ENCODE measurements around the gene DEAF1. TPM values are rescaled to one million over a fixed set of nuclear protein-coding genes. Genes with fewer than 3 reads are reported as not detected.

The DEAF1 gene
- total and polyA plus RNA-seq, 2 of the 13 experiments (the other 11 are each of a cell fraction or from before 2014, with no cell fraction given) = 22.3 to 29.6 TPM

- TF ChIP-seq ZNF414 (CRISPR knock-in tag; IDR thresholded peaks at IDR 0.05) (no peak), HOXD1 (CRISPR knock-in tag; IDR thresholded peaks at IDR 0.05) (no peak), TOE1 (CRISPR knock-in tag; IDR thresholded peaks at IDR 0.05) (no peak; the same call in 1 of the 2 replicates), MAF1 (CRISPR knock-in tag; IDR thresholded peaks at IDR 0.05; ENCODE audit: borderline replicate concordance) (no peak), DR1 (CRISPR knock-in tag; IDR thresholded peaks at IDR 0.05) (peak; percentile 20; the same call in 1 of the 2 replicates), NCOR1 (IDR thresholded peaks at IDR 0.05; ENCODE audit: borderline replicate concordance, low read length) (no peak), HOXA7 (CRISPR knock-in tag; IDR thresholded peaks at IDR 0.05) (no peak), ZBTB42 (CRISPR knock-in tag; IDR thresholded peaks at IDR 0.05) (no peak), DNMT1 (CRISPR knock-in tag; IDR thresholded peaks at IDR 0.05) (0 out of 2 replicates have a peak, but pooled peaks have one; percentile 49), RAD21 (CRISPR knock-in tag; IDR thresholded peaks at IDR 0.05) (peak; percentile 57), ZNF468 (CRISPR knock-in tag; IDR thresholded peaks at IDR 0.05) (no peak), ZNF382 (CRISPR knock-in tag; IDR thresholded peaks at IDR 0.05; ENCODE audit: borderline replicate concordance) (no peak), NR3C1 (CRISPR knock-in tag; IDR thresholded peaks at IDR 0.05) (no peak), RARG (CRISPR knock-in tag; IDR thresholded peaks at IDR 0.05; ENCODE audit: low read depth) (no peak), SOX5 (CRISPR knock-in tag; IDR thresholded peaks at IDR 0.05; ENCODE audit: borderline replicate concordance) (no peak), GTF3A (CRISPR knock-in tag; conservative IDR thresholded peaks at IDR 0.05) (no peak), ZNF383 (CRISPR knock-in tag; IDR thresholded peaks at IDR 0.05; ENCODE audit: borderline replicate concordance) (0 out of 2 replicates have a peak, but pooled peaks have one; percentile 24), SNAI1 (CRISPR knock-in tag; IDR thresholded peaks at IDR 0.05; ENCODE audit: borderline replicate concordance) (no peak)
- TF ChIP-seq, protein P1, sequence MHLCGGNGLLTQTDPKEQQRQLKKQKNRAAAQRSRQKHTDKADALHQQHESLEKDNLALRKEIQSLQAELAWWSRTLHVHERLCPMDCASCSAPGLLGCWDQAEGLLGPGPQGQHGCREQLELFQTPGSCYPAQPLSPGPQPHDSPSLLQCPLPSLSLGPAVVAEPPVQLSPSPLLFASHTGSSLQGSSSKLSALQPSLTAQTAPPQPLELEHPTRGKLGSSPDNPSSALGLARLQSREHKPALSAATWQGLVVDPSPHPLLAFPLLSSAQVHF (CRISPR knock-in tag; IDR thresholded peaks at IDR 0.05) = no peak
- TF ChIP-seq, protein P2, sequence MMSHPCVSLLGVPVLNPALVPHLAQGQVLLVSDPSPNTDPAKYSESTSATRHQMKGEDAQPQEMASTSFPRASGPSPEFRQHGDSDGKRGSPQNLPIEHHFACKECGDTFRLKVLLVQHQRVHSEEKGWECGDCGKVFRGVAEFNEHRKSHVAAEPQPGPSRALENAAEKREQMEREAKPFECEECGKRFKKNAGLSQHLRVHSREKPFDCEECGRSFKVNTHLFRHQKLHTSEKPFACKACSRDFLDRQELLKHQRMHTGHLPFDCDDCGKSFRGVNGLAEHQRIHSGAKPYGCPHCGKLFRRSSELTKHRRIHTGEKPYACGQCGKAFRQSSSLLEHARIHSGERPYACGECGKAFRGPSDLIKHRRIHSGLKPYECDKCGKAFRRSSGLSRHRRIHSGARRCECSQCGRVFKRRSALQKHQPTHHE (CRISPR knock-in tag; IDR thresholded peaks at IDR 0.05; ENCODE audit: borderline replicate concordance) = no peak
- TF ChIP-seq, protein P3, sequence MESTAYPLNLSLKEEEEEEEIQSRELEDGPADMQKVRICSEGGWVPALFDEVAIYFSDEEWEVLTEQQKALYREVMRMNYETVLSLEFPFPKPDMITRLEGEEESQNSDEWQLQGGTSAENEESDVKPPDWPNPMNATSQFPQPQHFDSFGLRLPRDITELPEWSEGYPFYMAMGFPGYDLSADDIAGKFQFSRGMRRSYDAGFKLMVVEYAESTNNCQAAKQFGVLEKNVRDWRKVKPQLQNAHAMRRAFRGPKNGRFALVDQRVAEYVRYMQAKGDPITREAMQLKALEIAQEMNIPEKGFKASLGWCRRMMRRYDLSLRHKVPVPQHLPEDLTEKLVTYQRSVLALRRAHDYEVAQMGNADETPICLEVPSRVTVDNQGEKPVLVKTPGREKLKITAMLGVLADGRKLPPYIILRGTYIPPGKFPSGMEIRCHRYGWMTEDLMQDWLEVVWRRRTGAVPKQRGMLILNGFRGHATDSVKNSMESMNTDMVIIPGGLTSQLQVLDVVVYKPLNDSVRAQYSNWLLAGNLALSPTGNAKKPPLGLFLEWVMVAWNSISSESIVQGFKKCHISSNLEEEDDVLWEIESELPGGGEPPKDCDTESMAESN (CRISPR knock-in tag; conservative IDR thresholded peaks at IDR 0.05) = no peak
- TF ChIP-seq, protein P4, sequence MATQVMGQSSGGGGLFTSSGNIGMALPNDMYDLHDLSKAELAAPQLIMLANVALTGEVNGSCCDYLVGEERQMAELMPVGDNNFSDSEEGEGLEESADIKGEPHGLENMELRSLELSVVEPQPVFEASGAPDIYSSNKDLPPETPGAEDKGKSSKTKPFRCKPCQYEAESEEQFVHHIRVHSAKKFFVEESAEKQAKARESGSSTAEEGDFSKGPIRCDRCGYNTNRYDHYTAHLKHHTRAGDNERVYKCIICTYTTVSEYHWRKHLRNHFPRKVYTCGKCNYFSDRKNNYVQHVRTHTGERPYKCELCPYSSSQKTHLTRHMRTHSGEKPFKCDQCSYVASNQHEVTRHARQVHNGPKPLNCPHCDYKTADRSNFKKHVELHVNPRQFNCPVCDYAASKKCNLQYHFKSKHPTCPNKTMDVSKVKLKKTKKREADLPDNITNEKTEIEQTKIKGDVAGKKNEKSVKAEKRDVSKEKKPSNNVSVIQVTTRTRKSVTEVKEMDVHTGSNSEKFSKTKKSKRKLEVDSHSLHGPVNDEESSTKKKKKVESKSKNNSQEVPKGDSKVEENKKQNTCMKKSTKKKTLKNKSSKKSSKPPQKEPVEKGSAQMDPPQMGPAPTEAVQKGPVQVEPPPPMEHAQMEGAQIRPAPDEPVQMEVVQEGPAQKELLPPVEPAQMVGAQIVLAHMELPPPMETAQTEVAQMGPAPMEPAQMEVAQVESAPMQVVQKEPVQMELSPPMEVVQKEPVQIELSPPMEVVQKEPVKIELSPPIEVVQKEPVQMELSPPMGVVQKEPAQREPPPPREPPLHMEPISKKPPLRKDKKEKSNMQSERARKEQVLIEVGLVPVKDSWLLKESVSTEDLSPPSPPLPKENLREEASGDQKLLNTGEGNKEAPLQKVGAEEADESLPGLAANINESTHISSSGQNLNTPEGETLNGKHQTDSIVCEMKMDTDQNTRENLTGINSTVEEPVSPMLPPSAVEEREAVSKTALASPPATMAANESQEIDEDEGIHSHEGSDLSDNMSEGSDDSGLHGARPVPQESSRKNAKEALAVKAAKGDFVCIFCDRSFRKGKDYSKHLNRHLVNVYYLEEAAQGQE (IDR thresholded peaks at IDR 0.05; ENCODE audit: borderline replicate concordance in 1 of 2, low read depth in 1 of 2, low read length in 2 of 2) = no peak
These were observed at the start of gene DEAF1 (continued) for GRCh38 chr11:694563-695287.
